ENCODE results near the gene CHST12.
"Not testable (repeated sequence)": the region's sequence is repeated elsewhere in the genome, so short reads cannot be mapped to it uniquely, and the experiment has no call there.

CHST12 gene

DNA sequence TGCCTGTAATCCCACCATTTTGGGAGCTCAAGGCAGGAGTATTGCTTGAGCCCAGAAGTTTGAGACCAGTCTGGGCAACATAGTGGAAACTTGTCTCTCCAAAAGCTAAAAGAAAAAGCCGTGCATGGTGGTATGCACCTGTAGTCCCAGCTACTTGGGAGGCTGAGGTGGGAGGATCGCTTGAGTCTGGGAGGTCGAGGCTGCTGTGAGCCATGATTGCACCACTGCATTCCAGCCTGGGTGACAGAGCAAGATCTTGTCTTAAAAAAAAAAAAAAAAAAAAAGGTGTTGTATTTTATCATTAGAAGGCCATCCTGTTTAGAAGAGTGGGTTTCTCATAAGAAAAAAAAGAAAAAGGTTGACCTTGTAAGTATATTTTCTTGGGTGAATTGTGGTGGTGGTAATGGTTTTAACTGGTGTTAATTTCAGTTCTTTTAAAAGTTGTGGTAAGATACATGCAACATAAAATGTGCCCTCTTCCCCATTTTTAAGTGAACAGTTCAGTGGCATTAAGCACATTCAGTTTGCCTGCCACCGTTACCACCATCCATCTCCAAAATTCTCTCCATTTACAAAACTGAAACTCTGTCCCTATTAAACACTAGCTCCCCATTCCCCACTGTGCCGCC is 38.1 kb downstream of the CHST12 start:
- FAIRE-seq (no peak), DNase-seq (ENCODE audit: insufficient read length) (no peak)
- TF ChIP-seq POLR2A (IDR thresholded peaks at IDR 0.05; ENCODE audit: low read depth, low read length) (no peak), TAF1 (IDR thresholded peaks at IDR 0.05; ENCODE audit: borderline replicate concordance, low read depth, low read length) (no peak), POLR2AphosphoS5 (IDR thresholded peaks at IDR 0.05; ENCODE audit: low read depth, low read length) (no peak)

DNA sequence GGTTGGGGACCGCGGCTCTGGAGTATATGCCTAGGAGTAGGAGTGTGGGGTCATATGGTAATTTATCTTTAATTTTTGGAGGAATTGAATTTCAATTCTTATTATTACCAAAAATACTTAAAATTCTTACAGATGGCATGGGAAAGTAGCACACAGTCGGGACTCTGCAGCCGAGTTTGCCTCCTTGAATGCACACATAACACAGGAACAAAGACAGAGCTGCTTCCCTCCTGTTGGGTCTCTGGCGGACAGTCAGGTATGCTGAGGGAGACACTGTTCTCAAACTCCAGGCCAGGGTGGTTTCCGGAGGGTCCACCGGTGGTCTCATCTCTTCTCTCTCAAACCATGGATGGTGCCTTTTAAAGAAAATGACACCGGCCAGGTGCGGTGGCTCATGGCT is 40.1 kb downstream of the CHST12 start:
- FAIRE-seq, result no peak
- TF ChIP-seq TAF1 (IDR thresholded peaks at IDR 0.05; ENCODE audit: borderline replicate concordance, low read depth, low read length) (no peak), POLR2A (IDR thresholded peaks at IDR 0.05; ENCODE audit: low read depth, low read length) (no peak), POLR2AphosphoS5 (IDR thresholded peaks at IDR 0.05; ENCODE audit: low read depth, low read length) (no peak)
- no peak for DNase-seq (ENCODE audit: insufficient read length)

DNA sequence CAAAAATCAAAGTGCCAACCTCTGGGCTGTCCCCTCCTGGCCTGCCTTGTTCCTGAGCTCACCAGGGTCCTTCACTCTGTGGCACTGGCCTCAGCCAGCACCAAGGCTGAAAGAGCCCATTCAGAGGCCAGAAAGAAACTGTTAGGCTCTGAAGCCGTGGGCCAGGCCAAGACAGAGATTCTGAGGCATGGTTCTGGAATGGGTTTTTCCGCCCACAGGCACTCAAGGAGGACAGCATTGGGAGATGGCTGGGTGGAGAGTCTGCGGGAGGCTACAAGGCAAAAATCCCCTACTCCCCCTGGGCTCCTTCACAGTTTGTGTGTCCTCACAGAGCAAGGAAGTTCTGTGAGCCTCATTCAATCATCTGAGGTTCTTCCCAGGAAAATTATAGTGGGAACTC is 41.1 kb downstream of the CHST12 start:
- TF ChIP-seq POLR2AphosphoS5 (IDR thresholded peaks at IDR 0.05; ENCODE audit: low read depth, low read length) (no peak), POLR2A (IDR thresholded peaks at IDR 0.05; ENCODE audit: low read depth, low read length) (no peak), TAF1 (IDR thresholded peaks at IDR 0.05; ENCODE audit: borderline replicate concordance, low read depth, low read length) (no peak)
- no peak for FAIRE-seq
- no peak for DNase-seq (ENCODE audit: insufficient read length)

DNA sequence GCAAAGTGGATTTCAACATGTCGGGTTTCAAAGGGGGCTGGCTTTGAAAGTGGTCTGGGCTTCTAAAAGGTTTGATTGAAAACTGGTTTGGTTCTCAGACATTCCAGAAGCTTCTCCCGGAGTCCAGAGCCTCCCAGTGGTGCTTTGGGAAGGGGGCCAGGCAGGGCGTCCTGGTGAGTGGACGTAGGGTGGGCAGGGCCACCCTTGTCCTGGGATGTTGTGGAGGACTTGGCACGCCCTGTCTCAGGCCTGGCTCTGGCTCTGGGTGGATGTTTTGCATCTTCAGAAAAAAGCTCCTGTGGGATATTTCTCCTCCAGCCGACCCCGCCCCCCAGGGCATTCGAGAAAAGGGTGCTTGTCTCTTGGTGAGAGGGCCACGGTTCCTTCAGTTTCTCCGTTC is 41.6 kb downstream of the CHST12 start:
- DNase-seq (ENCODE audit: insufficient read length) (no peak), FAIRE-seq (no peak)
- TF ChIP-seq POLR2A (IDR thresholded peaks at IDR 0.05; ENCODE audit: low read depth, low read length), result no peak
- no peak for TF ChIP-seq TAF1 (IDR thresholded peaks at IDR 0.05; ENCODE audit: borderline replicate concordance, low read depth, low read length)
- TF ChIP-seq POLR2AphosphoS5 (IDR thresholded peaks at IDR 0.05; ENCODE audit: low read depth, low read length), result no peak

DNA sequence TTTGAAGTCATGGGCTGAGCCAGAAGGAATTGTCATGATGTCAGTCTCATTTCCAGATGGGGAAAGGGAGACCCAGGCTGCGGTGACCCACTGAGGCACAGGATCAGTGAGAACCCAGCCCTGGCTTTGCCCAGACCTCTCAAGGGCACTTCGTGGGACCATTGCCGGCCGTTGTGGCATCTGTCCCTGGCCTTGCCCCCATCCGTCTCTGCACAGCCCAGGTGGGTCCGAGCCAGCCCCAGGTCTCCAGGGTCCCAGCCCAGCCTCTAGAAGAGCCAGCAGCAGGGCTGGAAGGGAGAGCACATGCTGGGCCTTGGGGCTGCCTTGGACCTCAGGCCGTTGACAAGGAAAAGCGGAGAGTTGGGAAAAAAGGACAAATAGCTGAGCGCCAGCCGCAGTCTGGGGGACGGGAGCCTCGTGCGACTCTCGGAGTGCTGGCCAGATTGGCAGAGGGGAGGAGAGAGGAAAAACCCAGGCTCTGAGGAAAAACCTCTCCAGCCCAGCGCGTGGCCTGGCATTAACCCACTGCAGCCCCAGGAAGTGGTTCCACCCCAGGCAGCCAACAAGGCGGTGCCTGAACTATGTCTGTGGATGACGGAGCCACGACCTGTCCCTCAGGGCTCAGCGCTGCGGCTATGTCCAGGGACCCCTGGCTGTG is 42.6 kb downstream of the CHST12 start:
- no peak for FAIRE-seq
- no peak for DNase-seq (ENCODE audit: insufficient read length)
- no peak for TF ChIP-seq POLR2A (IDR thresholded peaks at IDR 0.05; ENCODE audit: low read depth, low read length)
- TF ChIP-seq POLR2AphosphoS5 (IDR thresholded peaks at IDR 0.05; ENCODE audit: low read depth, low read length), result no peak

DNA sequence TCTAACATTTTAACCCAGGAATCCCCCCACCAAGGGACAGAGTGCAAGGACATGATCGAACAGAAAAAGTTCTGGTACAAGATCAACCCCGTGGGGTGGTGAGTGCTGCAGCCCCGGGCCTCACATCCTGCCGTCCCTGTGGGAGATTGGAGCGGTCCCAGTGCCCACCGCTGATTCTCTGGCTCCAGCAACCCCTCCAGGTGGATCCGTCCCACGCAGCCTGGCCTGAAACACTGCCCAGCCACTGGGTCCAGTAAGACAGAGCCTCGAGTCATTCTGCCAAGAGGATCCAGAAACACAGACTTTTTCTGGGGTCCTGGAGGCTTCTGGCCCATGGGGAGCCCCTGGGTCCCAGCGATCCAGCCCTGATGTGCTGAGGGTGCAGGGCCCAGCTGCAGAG is 43.3 kb downstream of the CHST12 start:
- TF ChIP-seq TAF1 (IDR thresholded peaks at IDR 0.05; ENCODE audit: borderline replicate concordance, low read depth, low read length), result no peak
- TF ChIP-seq POLR2A (IDR thresholded peaks at IDR 0.05; ENCODE audit: low read depth, low read length), result no peak
- no peak for TF ChIP-seq POLR2AphosphoS5 (IDR thresholded peaks at IDR 0.05; ENCODE audit: low read depth, low read length)
- DNase-seq (ENCODE audit: insufficient read length) (no peak), FAIRE-seq (no peak)

DNA sequence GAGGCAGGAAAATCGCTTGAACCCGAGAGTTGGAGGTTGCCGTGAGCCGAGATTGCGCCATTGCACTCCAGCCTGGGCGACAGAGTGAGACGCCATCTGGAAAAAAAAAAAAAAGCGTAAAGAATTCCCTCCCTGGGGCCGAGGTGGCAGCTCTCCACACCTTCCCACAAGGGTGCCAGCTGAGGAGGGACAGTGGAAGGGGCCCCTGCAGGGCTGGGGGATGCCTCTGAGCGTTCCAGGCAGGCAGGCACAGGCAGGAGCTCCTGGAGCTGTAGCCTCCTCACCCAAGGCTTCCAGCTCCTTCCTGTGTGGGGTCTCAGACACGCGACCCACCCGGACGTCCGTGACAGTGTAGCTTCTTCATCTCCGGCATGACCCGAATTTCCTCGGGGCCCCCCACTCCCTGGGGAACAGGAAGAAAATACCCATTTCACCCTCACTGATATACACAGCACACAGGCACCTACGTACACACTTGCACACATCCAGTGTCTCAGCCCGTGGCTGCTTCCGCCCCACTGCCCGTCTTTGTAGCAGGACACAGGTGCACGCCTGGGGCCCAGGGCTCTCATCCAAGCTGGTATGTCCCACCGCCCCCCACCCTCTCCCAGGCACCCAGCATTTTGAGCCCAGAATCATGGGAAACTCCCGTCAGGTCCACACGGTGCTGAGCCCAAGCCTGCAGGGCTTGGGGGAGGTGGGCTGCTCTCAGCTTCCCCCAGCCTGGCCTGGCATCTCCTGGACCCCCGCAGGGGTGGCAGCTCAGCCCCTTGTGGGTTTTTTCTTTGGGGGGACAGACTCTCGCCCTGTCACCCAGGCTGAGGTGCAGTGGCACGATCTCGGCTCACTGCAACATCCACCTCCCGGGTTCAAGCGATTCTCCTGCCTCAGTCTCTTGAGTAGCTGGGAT is 47.0 kb downstream of the CHST12 start:
- FAIRE-seq, result no peak
- no peak for TF ChIP-seq POLR2AphosphoS5 (IDR thresholded peaks at IDR 0.05; ENCODE audit: low read depth, low read length)
- TF ChIP-seq POLR2A (IDR thresholded peaks at IDR 0.05; ENCODE audit: low read depth, low read length), result no peak
- no peak for TF ChIP-seq TAF1 (IDR thresholded peaks at IDR 0.05; ENCODE audit: borderline replicate concordance, low read depth, low read length)
- no peak for DNase-seq (ENCODE audit: insufficient read length)

DNA sequence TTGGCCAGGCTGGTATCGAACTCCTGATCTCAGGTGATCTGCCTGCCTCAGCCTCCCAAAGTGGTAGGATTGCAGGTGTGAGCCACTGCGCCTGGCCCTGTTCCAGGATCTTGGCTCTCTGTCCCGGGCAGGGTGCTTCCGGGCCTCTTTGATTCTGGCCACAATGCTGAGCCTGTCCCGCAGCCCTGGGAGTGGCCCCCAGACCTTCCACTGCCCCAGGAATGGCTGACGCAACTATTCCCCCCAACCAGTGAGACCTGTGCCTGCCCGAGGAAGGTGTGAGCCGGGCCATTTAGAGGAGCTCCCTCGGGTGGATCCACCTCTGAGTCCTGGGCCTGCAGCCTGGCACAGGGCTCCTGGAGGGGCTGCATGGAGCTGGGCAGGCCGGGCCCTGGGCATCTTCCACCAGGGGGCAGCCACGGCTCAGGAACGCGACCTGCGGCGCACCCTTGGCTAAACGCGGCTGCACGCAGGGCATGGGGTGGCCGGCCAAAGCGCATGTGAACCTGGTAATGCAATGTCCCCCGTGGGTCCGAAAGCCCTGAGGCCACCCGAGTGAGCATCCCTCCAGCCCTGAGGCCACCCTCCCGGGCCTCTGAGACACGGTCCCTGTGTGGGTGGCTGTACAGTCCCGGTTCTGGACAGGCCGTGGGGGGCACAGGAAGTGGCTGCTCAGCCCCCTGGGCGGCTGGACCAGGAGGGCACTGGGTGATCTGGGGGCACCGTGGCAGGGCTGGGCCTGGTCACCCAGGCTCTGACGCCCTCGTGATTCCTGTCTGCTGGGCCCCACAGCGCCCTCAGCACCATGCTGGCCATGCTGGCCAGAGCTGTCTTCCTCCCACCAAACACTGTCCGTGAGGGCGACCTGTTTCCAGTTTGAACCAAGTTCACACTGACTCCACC is 48.0 kb downstream of the CHST12 start:
- FAIRE-seq (peak; percentile 89), DNase-seq (ENCODE audit: insufficient read length) (peak; percentile 95)
- TF ChIP-seq POLR2AphosphoS5 (IDR thresholded peaks at IDR 0.05; ENCODE audit: low read depth, low read length) (no peak), POLR2A (IDR thresholded peaks at IDR 0.05; ENCODE audit: low read depth, low read length) (no peak), TAF1 (IDR thresholded peaks at IDR 0.05; ENCODE audit: borderline replicate concordance, low read depth, low read length) (no peak)

DNA sequence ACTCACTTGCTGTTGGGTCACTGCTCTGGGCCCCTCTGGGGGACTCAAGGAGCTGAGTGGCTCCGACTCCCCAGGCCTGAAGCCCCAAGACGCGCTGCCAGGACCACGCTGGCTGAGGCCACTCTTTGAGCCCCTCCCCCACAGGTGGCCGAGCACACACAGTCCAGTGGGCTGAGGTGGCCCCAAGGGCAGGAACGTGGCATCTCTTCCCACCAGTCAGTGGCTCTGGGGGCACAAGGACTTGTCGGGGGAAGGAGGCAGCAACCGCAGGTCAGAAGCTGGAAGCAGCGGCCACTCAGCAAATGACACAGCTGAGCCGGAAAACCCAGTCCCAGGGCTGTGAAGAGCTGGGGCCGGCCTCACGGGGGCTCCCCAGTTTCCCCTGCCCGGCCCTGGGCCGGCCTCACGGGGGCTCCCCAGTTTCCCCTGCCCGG is 48.7 kb downstream of the CHST12 start:
- TF ChIP-seq TAF1 (IDR thresholded peaks at IDR 0.05; ENCODE audit: borderline replicate concordance, low read depth, low read length) (no peak), POLR2A (IDR thresholded peaks at IDR 0.05; ENCODE audit: low read depth, low read length) (no peak), POLR2AphosphoS5 (IDR thresholded peaks at IDR 0.05; ENCODE audit: low read depth, low read length) (no peak)
- peak; percentile 50 for DNase-seq (ENCODE audit: insufficient read length)
- FAIRE-seq, result peak; percentile 17

DNA sequence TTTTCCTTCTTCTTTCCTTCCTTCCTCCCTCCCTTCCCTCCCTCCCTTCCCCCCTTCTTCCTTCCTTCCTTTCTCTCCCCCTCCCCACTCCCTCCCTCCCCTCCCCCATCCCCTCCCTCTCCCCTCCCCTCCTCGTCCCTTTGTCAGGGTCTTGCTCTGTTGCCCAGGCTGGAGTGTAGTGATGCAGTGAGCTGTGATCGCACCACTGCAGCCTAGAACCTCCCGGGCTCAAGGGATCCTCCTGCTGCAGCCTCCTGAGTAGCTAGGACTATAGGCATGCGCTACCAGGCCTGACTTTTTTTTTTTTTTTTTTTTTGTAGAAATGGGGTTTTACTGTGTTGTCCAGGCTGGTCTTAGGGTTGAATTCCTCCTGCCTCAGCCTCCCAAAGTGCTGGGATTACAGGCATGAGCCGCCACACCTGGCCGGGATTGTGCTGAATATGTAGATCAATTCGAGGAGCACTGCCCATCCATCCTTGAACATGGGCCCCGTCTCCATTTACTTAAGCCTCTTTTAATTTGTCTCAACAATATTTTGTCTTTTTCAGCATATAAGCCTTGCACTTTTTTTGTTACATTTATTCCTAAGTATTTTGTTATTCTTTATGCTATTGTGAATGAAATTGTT is 49.3 kb downstream of the CHST12 start:
- TF ChIP-seq TAF1 (IDR thresholded peaks at IDR 0.05; ENCODE audit: borderline replicate concordance, low read depth, low read length) (no peak), POLR2AphosphoS5 (IDR thresholded peaks at IDR 0.05; ENCODE audit: low read depth, low read length) (no peak), POLR2A (IDR thresholded peaks at IDR 0.05; ENCODE audit: low read depth, low read length) (no peak)
- DNase-seq (ENCODE audit: insufficient read length) (no peak), FAIRE-seq (no peak)

DNA sequence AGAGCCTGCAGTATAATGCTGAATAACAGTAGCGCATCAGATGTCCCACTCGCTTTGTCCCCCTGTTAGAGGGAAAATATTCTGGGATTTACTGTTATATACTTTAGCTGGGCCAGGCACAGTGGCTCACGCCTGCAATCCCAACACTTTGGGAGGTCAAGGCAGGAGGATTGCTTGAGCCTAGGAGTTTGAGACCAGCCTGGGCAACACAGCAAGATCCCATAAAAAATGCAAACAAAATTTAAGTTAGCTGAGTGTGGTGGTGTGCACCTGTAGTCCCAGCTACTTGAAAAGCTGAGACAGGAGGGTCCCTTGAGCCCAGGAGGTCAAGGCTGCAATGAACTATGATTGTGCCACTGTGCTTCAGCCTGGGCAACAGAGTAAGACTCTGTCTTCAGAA is 50.4 kb downstream of the CHST12 start:
- not testable (repeated sequence) for FAIRE-seq; DNase-seq (ENCODE audit: insufficient read length)

Measured in GM12892 (cell line).